GM20000 (cell line): Measurements from ENCODE around the gene FAF2.
"Not testable (repeated sequence)": the region's sequence is repeated elsewhere in the genome, so short reads cannot be mapped to it uniquely, and the experiment has no call there.

ENCODE experiments used
- DNase-seq: peaks from one replicate; pipeline ENCODE4 v3.0.0; 2012; ENCODE audit warnings: low spot score
- CTCF ChIP-seq: IDR thresholded peaks from 2 replicates; pipeline ENCODE4 v1.5.1; 2012; ENCODE audit warnings: mild to moderate bottlenecking, control low read depth; ENCODE audit errors: extremely low read depth, missing control alignments

FAF2 gene

DNA sequence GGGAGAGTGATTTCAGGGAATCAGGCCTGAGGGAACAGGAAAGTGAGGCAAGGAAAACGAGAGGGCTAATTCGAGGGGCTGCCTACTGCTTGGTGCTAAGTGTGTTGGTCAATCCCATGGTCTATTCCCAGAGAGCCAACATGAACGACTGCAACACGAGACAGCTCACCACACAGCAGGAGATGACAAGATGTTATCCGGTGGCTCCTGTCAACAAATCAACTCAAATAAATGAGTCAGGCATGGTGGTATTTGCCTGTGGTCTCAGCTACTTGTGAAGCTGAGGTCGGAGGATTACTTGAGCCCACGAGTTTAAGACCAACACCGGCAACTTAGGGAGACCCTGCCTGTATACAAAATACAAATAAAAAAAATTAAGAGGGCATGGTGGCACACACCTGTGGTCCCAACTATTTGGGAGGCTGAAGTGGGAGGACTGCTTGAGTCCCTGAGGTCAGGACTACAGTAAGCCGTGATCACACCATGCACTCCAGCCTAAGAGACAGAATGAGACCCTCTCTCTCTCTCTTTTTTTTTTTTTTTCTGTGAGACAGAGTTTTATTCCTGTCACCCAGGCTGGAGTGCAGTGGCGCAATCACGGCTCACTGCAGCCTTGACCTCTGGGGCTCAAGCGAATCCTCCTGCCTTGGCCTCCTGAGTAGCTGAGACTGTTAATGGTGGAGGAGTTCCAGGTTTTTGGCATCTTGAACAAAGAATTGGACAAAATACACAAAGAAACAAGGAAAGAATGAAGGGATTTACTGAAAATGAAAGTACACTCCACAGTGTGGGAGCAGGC lies 9.0 kb upstream of the FAF2 start:
- DNase-seq = no peak
- TF ChIP-seq CTCF = no peak

DNA sequence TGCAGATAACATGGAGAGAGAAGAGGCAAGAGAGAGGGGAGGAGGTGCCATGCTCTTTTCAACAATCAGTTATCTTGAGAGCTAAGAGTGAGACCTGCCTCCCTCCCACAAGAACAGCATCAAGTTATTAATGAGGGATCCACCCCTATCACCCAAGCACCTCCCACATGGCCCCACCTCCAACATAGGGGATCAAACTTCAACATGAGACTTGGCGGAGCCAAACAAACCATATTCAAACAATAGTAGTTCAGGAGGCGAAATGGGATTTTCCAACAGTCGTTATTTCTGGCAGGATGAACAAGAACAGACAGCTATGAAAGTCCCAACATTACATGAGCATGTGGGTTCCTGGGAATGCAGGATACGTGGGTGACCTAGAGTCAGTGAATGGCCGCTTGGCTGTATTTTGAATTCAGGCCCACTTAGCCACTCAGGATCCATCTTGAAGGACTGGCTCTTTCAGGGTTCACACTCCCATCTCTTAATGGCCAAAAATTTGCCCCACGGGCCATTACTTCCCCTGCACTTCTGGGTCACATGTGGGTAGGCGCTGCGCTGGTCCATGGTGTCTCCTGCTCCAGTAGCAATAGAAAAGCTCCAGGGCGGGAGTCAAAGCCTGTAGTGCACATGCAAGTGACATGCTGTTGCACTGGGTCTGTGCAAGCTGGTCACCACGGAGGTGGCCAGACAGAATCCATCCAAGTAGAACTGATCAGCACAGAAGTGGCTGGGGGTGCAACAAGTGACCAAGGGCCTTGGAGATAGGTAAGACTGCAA lies 7.1 kb upstream of the FAF2 start:
- no peak for TF ChIP-seq CTCF
- DNase-seq = no peak

- DNase-seq = no peak
- TF ChIP-seq CTCF = no peak
Observed at GRCh38 chr5:176441921-176442323, 6.3 kb upstream of the FAF2 start.

DNA sequence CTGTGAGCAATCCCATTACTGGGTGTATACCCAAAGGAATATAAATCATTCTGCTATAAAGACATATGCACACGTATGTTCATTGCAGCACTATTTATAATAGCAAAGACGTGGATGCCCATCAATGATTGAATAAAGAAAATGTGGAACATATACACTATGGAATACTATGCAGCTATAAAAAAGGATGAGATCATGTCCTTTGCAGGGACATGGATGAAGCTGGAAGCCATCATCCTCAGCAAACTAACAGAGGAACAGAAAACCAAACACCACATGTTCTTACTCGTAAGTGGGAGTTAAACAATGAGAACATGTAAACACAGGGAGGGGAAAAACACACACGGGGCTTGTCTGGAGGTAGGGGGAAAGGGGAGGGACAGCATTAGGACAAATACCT lies 5.3 kb upstream of the FAF2 start:
- not testable (repeated sequence) for DNase-seq

GRCh38 chr5:176444742-176445141 lies 3.4 kb upstream of the FAF2 start:
- no peak for DNase-seq
- TF ChIP-seq CTCF = no peak

DNA sequence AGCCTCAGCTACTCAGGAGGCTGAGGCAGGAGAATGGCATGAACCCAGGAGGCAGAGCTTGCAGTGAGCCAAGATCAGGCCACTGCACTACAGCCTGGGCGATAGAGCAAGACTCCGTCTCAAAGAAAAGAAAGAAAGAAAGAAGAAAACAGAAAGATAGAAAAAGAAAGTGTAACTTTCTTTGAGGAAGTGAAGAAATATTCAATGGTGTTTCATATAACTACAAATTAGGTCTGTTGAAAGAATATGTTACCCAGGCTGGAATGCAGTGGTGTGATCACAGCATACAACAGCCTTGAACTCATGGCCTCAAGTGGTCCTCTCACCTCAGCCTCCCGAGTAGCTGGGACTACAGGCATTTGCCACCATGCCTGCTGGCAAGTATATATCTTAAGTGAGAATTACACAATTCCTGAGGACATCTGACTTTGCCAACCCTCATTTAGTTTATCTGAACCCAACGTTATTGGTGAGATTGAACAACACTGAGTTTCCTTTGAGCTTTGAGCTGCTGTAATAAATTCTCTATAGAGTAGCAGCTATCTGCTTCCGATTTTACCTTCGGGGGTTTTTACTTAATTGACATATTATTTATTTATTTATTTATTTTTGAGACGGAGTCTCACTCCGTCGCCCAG lies 2.0 kb upstream of the FAF2 start:
- no peak for DNase-seq
- TF ChIP-seq CTCF = no peak

GRCh38 chr5:176446884-176447590 lies 1.1 kb upstream of the FAF2 start:
- peak; percentile 25 for DNase-seq
- no peak for TF ChIP-seq CTCF
